NOMO-1 treated with DMSO at 0.1 percent for 48 hours (cell line): ENCODE measurements around the gene BRICD5.
"Not testable (repeated sequence)": the region's sequence is repeated elsewhere in the genome, so short reads cannot be mapped to it uniquely, and the experiment has no call there.

Experiments used
- DNase-seq: peaks from one replicate; lab custom pipeline; 2025; ENCODE audit not compliant: unreplicated experiment; lab: John Stamatoyannopoulos, UW

BRICD5 gene

DNA sequence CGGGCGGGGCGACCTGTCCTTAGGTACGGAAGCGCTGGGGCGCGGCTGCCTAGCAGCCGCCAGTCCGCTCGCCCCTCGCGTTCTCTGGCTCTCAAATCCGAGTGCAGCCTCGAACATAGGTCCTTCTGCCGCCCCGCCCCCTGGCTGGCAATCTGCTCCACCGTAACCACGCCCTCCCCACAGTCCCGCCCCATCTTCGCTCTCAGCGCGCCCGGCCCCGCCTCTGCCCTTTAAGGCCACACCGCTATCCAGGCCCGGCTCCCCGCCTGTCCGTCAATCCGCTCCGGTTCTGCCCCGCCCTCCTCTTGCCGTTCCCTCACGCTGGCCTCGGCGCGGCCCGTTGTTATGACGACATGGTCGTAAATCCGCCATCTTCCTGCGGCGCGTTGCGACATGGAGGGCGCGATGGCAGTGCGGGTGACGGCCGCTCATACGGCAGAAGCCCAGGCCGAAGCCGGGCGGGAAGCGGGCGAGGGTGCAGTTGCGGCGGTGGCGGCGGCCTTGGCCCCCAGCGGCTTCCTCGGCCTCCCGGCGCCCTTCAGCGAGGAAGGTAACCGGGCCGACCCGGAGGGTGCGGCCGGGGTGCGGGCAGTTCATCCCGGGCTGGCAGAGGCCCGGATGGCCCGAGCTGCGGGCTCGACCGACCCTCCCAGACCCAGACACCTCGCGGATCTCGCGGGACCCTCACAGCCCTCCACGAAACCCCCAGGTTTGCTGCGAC is 12.7 kb upstream of the BRICD5 start, which contains the start of gene E4F1:
Gene E4F1 (plus strand): TSS at position 371 of the 721 bp plus-strand sequence. CDS start 23 bp downstream, at position 394.
- DNase-seq = peak; percentile 100

DNA sequence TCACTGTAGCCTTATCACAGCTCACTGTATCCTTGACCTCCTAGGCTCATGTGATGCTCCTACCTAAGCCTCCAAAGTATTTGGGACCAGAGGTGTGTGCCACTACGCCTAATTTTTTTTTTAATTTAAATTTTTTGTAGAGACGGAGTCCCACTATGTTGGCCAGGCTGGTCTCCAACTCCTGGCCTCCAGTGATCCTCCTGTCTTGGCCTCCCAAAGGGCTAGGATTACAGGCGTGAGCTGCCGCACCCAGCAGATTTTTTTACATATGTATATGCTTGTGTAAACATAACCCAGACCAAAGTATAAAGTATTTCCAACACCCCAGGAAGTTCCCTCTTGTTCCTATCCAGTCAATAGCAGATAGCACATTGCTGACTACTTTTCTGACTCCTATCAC is 5.7 kb upstream of the BRICD5 start:
- DNase-seq = no peak

- no peak for DNase-seq
These were observed 4.0 kb upstream of the BRICD5 start, which contains the start of gene PGP for GRCh38 chr16:2214719-2214968. PGP (minus strand) TSS chr16:2214840; CDS start chr16:2214777, 63 bp downstream.

GRCh38 chr16:2213817-2214718 is 3.4 kb upstream of the BRICD5 start:
- DNase-seq = no peak

DNA sequence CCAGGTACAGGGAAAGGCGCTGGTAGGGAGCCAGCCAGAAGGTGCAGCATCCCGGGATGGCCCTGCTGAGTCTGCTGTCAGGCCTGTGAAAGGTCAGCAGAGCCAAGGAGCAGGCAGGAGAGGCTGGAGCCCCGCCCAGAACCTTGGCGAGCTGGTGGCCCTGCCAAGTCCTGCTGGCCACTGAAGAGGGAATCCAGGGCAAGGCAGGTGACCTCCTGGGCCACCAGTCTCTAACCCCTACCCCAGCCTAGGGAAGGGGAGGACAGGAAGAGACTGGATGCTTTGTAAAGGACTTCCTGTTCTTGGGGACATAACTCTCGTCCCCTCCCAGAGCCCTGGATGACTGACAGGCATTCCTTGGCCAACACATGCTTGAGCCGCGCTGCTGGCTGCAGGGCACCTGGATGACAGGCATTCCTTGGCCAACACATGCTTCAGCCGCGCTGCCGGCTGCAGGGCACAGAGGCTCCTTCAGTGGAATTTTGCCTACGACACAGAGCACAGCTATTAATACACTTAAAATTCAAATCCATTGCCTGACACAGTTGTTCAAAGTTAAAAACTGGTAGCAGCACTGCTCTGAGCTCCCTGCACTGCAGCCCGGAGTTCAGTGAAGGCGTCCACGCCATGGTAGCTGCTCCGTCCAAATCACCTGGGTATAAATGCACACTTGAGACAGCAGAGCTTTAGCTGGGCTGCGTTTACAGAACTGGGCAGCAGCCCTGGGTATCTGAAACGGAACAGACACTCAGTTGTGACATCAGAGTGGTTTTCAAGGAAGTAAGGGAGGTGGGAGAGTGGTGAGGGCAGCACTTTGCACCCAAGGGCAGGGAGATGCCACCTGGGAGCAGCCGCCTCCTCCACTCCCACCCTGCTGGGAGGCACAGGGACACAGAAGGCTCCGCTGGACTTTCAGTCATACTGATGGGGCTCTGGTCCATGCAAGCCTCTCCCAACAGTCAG is 2.0 kb upstream of the BRICD5 start:
- DNase-seq = peak; percentile 46

- no peak for DNase-seq
These were observed 1.3 kb upstream of the BRICD5 start for GRCh38 chr16:2211923-2212347.

- DNase-seq = no peak
These were observed 692 bp downstream of the BRICD5 start for GRCh38 chr16:2210009-2210332.

DNA sequence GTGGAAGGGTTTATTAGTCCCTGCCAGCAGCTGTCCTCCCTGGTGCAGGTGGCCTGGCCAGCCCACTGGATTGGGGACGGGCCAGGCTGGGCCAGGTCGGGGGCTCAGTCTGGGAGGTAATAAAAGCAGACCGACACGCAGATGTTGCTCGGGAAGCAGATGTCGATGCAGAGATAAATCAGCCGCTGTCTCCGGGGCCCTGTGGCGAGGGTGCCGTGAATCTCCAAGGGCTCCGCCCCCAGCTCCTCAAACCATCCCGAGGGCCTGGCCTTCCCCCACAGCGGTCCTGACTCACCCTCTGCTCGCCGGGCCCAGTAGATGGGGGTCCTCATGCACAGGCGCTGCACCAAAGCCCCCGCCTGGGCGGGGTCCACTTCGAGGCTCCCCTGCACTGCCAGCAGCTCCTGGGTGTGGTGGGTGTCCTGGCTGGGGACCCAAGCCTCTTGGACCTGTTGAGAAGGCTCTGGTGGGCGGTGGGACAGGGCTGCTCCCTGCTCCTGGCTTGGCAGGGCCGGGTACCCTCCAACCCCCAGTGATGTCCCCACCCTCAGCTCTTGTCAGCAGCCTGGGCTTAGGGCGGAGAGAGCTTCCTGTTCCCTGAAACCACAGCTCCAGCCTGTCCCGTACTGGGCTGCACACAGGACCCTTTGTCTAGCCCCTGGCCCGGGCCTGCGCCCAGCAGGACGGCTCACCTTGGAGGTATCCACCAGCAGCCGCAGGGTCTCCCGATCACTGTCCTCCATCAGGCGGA is 1.2 kb downstream of the BRICD5 start:
- DNase-seq = no peak

DNA sequence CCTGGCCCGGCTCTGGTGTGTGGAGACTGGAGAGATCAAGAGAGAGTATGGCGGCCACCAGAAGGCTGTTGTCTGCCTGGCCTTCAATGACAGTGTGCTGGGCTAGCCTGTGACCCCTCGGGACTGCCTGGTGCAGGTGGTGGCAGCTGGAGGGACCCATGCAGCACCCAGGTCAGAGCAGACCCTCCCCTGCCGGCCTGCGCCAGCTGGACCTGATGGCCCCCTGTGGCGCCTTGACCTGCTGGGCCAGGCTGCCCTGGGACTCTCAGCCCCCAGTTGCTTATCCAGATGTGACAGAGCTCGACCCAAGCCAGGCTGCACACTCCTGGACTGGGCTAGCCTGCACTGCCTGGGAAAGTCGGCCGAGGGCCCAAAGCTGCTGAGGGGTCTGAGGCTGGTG is 1.9 kb downstream of the BRICD5 start:
- no peak for DNase-seq

DNA sequence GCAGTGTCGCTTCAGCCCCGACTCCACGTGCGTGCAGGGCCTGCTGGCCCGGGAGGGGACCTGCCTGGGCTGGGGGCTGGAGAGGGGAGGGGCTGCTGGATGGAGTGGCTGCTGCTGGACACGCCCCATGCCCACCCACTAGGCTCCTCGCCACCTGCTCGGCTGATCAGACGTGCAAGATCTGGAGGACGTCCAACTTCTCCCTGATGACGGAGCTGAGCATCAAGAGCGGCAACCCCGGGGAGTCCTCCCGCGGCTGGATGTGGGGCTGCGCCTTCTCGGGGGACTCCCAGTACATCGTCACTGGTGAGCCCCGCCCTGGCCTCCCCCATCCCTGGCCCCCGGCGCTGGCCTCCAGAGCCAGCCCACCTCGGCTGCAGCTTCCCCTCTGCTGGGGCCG is 2.4 kb downstream of the BRICD5 start:
- DNase-seq = no peak

GRCh38 chr16:2207872-2208271 is 2.8 kb downstream of the BRICD5 start:
- DNase-seq = no peak

GRCh38 chr16:2206780-2207433 is 3.8 kb downstream of the BRICD5 start:
- no peak for DNase-seq

DNA sequence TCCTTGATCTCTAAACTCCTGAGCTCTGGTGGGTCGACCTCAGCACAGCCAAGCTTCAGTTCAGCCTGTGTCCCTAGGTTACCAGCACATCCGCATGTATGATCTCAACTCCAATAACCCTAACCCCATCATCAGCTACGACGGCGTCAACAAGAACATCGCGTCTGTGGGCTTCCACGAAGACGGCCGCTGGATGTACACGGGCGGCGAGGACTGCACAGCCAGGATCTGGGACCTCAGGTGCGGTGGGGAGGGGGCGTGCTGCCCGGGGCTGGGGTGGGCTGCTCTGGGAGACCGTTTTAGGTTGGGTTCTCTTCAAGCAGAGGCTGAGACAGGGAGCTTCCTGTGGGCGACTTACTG is 4.3 kb downstream of the BRICD5 start:
- DNase-seq = no peak

- DNase-seq = no peak
These were observed 4.7 kb downstream of the BRICD5 start for GRCh38 chr16:2205967-2206313.

DNA sequence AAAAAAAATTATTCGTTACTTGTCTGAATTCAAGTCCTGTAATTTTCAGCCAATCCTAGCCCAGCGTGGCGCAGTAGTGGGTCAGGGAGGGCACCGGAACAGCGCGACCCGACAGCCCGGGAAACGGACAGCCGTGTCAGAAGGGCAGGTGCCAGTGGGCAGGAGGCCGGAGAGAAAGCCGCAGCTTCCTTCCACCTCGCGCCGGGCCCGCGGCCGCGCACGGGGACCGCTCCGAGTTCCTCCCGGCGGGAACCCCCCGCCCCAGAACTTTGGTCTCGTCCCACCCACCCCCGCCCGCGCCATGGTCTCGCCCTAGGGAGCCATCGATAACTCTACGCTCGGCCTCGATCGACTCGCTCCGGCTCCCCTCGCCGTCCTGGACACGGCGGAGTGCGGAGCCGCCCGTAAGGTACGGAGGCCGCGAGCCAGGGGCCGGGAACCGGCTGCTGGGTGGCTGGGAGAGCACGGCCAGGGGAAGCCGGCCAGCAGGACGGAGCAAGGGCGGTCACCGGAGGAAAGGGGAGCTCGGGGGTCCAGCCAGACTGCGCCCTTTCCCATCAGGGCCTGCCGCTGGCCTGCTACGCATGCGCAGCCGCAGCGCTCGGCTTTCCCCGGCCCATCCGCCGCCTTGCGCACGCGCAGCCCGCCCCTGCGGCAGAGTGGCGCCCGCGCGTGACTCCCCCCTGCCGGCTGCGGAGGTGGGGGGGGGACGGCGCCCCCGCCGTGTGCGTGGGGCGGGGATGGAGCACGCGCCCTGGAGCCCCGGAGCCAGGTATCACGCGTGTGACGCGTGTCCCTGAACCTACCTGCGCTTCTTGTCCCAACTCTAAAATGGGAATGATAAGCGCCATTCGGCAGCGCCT is 5.3 kb downstream of the BRICD5 start, which contains the start of gene MLST8:
Gene MLST8 (plus strand): TSS at position 351 of the 863 bp plus-strand sequence. CDS start 632 bp downstream, outside the sequence.
- peak; percentile 77 for DNase-seq

- DNase-seq = no peak
These were observed 6.1 kb downstream of the BRICD5 start for GRCh38 chr16:2204416-2205103.

GRCh38 chr16:2203119-2203688 is 7.5 kb downstream of the BRICD5 start:
- DNase-seq = not testable (repeated sequence)

GRCh38 chr16:2200313-2200712 is 10.3 kb downstream of the BRICD5 start:
- DNase-seq = no peak
